Measurements from ENCODE around the gene BCL2L15. TPM values are rescaled to one million over a fixed set of nuclear protein-coding genes. Genes with fewer than 3 reads are reported as not detected.

The BCL2L15 gene
- total and polyA plus RNA-seq, 2 donors (not counting 3 experiments of a cell fraction or from before 2014, with no cell fraction given), result 0.28 to 0.29 TPM

DNA sequence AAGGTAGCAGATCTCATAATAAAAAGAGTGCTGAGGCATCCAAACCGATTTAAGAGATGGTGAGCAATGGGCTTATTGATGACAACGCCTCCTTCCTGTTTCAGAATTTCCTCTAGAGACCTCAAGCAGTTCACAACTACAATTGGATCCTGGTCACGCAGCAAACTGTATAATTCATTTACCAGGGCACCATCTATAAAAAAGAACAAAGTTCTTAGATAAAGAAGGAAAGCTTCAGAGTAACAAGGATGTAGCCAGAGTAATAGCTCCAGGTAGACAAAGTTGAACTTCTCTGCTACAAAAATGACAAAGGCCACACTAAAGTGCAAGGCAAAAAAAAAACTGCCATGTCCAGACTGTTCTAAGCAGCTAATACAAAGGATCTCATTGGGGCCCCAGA lies 13.8 kb upstream of the BCL2L15 start:
- H3K27me3 ChIP-seq (ENCODE audit: control insufficient read depth in 2 of 2, insufficient read depth in 2 of 2, low read length in 2 of 2), result no peaks in the 10 kb centered on the region
- no peaks in the 10 kb centered on the region for H4K20me1 ChIP-seq (replicated peaks; ENCODE audit: control insufficient read depth, extremely low read depth, insufficient read depth, low read length)
- no peak overlapping the region for H2AFZ ChIP-seq (ENCODE audit: low read depth, low read length)
- no peaks in the 10 kb centered on the region for H3K9me3 ChIP-seq (replicated peaks; ENCODE audit: control insufficient read depth, insufficient read depth, low read length)
- H3K79me2 ChIP-seq (ENCODE audit: control insufficient read depth, insufficient read depth, low read length), result peaks cover 25% of the 10 kb centered on the region
- no peak for TF ChIP-seq POLR2AphosphoS5 (IDR thresholded peaks at IDR 0.05; ENCODE audit: insufficient read depth, low read depth, low read length)
- TF ChIP-seq JUN (IDR thresholded peaks at IDR 0.05; ENCODE audit: borderline replicate concordance, insufficient read depth, insufficient read length, low read depth), result no peak
- no peak for TF ChIP-seq MYC (IDR thresholded peaks at IDR 0.05; ENCODE audit: low read depth, low read length)
- no peak for TF ChIP-seq GATA2 (IDR thresholded peaks at IDR 0.05; ENCODE audit: insufficient read depth, insufficient read length, low read depth, low read length)
- TF ChIP-seq EZH2 (IDR thresholded peaks at IDR 0.05; ENCODE audit: borderline replicate concordance, low read depth, low read length, severe bottlenecking), result no peak
- no peak for TF ChIP-seq FOS (IDR thresholded peaks at IDR 0.05; ENCODE audit: borderline replicate concordance, insufficient read depth, low read length)
- TF ChIP-seq, protein P1, sequence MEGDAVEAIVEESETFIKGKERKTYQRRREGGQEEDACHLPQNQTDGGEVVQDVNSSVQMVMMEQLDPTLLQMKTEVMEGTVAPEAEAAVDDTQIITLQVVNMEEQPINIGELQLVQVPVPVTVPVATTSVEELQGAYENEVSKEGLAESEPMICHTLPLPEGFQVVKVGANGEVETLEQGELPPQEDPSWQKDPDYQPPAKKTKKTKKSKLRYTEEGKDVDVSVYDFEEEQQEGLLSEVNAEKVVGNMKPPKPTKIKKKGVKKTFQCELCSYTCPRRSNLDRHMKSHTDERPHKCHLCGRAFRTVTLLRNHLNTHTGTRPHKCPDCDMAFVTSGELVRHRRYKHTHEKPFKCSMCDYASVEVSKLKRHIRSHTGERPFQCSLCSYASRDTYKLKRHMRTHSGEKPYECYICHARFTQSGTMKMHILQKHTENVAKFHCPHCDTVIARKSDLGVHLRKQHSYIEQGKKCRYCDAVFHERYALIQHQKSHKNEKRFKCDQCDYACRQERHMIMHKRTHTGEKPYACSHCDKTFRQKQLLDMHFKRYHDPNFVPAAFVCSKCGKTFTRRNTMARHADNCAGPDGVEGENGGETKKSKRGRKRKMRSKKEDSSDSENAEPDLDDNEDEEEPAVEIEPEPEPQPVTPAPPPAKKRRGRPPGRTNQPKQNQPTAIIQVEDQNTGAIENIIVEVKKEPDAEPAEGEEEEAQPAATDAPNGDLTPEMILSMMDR (IDR thresholded peaks at IDR 0.05; ENCODE audit: extremely low read depth in 1 of 2, insufficient read depth in 1 of 2, low read depth in 1 of 2, low read length in 2 of 2), result no peak
- TF ChIP-seq, protein P2, sequence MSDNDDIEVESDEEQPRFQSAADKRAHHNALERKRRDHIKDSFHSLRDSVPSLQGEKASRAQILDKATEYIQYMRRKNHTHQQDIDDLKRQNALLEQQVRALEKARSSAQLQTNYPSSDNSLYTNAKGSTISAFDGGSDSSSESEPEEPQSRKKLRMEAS (IDR thresholded peaks at IDR 0.05; ENCODE audit: insufficient read depth, insufficient read length), result no peak
- TF ChIP-seq POLR2A (IDR thresholded peaks at IDR 0.05; ENCODE audit: low read depth, low read length), result no peak
- CTCF ChIA-PET, result interaction anchor here (0.6 to 4.8 kb wide), 4 partner anchors 11 to 66 kb away, joined by 3 to 54 read pairs (median 6); partner anchors contain the start of gene HIPK1
- intact Hi-C loops (cut with micrococcal nuclease), result loop anchor here (10.0 kb wide), 1 partner anchor 1186 kb away; the partner anchor contains the start of gene PPM1J
- no peak overlapping the region for H3K4me3 ChIP-seq (replicated peaks in 1 of 3; ENCODE audit: insufficient read depth in 1 of 3, low read depth in 1 of 3, low read length in 3 of 3)
- FAIRE-seq (no peak), DNase-seq (ENCODE audit: low read depth, low spot score) (no peak)
- no TSS peak for BruUV-seq (replicated peaks)
- peaks cover 14% of the 10 kb centered on the region in 2 experiments for H3K36me3 ChIP-seq (ENCODE audit: control insufficient read depth in 2 of 2, extremely low read depth in 1 of 2, insufficient read depth in 2 of 2, low read length in 2 of 2)
- POLR2A ChIA-PET, result no interaction called here
- H3K9me1 ChIP-seq (replicated peaks; ENCODE audit: control insufficient read depth, extremely low read depth, insufficient read depth, low read length), result no peaks in the 10 kb centered on the region
- H3K27ac ChIP-seq (ENCODE audit: insufficient read depth, low read depth, low read length), result no peak overlapping the region
- dilution Hi-C loops (cut with MboI; ENCODE audit: extremely low pct_ligation_motif_present, low sequenced_read_pairs), result no loop called here
- no peak overlapping the region for H3K4me2 ChIP-seq (ENCODE audit: insufficient read depth, low read length)
- no peak overlapping the region for H3K9ac ChIP-seq (replicated peaks; ENCODE audit: extremely low read depth, insufficient read depth, low read length)
- H3K4me1 ChIP-seq (ENCODE audit: control insufficient read depth, extremely low read depth, insufficient read depth, low read length), result peaks cover 16% of the 10 kb centered on the region

Data from endothelial cell of umbilical vein (primary cell).